ENCODE results near the gene RFT1. TPM values are rescaled to one million over a fixed set of nuclear protein-coding genes. Genes with fewer than 3 reads are reported as not detected.

The RFT1 gene
- total and polyA plus RNA-seq, 9 donors: 8.3 to 23.6 (median 17.8) TPM

DNA sequence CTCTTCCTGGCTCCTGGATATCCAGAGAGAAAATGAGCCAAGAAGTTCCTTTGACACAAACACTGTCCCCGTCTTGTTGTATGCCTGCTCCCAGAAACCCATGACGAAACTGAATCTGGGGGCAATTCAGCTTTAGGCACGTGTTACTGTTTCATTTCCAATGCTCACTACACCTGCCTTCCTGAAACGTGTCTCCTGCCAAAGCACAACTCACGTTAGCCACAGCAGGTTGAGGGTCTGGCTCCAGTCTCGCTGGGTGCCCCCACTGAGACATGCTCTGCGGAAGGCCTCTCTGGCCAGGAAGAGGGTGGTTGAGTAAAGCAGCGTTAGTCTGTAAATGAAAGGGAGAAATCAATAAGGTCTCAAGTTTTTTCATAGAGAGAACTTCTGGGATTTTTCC lies 6.7 kb downstream of the RFT1 start:
- TF ChIP-seq, protein P1, sequence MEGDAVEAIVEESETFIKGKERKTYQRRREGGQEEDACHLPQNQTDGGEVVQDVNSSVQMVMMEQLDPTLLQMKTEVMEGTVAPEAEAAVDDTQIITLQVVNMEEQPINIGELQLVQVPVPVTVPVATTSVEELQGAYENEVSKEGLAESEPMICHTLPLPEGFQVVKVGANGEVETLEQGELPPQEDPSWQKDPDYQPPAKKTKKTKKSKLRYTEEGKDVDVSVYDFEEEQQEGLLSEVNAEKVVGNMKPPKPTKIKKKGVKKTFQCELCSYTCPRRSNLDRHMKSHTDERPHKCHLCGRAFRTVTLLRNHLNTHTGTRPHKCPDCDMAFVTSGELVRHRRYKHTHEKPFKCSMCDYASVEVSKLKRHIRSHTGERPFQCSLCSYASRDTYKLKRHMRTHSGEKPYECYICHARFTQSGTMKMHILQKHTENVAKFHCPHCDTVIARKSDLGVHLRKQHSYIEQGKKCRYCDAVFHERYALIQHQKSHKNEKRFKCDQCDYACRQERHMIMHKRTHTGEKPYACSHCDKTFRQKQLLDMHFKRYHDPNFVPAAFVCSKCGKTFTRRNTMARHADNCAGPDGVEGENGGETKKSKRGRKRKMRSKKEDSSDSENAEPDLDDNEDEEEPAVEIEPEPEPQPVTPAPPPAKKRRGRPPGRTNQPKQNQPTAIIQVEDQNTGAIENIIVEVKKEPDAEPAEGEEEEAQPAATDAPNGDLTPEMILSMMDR (IDR thresholded peaks at IDR 0.05): no peak
- TF ChIP-seq EP300 (IDR thresholded peaks at IDR 0.05) (no peak), POLR2A (IDR thresholded peaks at IDR 0.05) (no peak)
- Histone ChIP-seq H3K4me1 (ENCODE audit: insufficient read depth) (no peaks in the 10 kb centered on the region), H3K4me3 (no peak overlapping the region), H3K27ac (no peak overlapping the region), H3K27me3 (no peaks in the 10 kb centered on the region), H3K9me3 (no peaks in the 10 kb centered on the region), H3K36me3 (no peaks in the 10 kb centered on the region)
- WGBS, 3 donors: 85 to 91% (median 88%) methylated on average over 8 of the region's 8 CpGs
- DNase-seq: no peak
- intact Hi-C loops (cut with DNase I): no loop called here

DNA sequence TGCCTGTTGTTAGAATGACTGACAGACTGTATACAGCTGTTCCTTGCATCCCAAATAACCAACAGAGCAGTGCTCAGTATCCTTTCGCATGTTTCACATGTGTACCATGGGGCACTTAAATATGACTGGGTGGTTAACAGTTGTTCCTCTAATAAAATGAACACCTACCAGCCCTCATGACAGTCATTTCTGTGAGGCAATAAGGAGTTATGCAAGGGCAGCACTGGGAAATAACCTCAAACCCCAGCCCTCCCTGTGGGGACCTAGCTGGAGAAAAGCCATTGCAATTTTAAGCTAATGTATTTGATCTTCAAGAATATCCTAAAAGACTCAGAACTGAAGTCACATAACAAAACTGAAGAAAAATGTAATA lies 7.3 kb downstream of the RFT1 start:
- Histone ChIP-seq H3K4me3 (no peak overlapping the region), H3K27me3 (no peaks in the 10 kb centered on the region), H3K27ac (no peak overlapping the region), H3K4me1 (ENCODE audit: insufficient read depth) (no peaks in the 10 kb centered on the region), H3K36me3 (no peaks in the 10 kb centered on the region), H3K9me3 (no peaks in the 10 kb centered on the region)
- no peak for TF ChIP-seq EP300 (IDR thresholded peaks at IDR 0.05)
- TF ChIP-seq, protein P1 (IDR thresholded peaks at IDR 0.05): no peak
- TF ChIP-seq POLR2A (IDR thresholded peaks at IDR 0.05): no peak
- 89 to 100% (median 93%) methylated on average over 1 of the region's 1 CpG for WGBS, 3 donors
- no peak for DNase-seq
- intact Hi-C loops (cut with DNase I): no loop called here

DNA sequence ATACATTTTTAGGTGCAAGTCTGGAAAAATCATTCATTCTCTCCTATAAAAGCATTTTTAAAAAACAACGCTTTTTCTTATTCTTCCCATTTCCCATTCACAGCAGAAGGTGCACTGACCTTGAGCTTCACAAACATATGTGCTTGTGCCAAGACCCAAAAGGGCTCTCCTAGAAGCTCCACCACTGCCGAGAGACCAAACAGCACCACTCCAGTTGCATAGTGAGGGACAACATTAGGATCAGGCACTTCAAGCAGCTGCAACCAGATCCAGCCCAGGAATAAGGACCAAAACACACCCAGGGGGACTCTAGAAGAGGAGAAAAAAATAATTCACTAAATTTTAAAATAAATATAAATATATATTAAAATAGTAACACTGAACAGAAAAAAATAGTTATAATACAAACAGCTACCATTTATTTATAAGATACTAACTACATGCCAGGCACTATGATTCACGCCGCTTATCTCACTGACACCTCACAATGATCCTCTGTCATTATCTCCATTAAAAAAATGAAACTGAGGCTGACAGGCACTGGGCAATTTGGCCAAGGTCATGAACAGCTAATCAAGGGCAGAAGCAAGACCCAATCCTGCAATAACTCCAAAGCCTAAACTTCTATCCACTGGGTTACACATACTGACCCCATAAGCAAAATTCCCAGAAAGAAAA lies 7.8 kb downstream of the RFT1 start:
- no peaks in the 10 kb centered on the region for H3K27me3 ChIP-seq
- DNase-seq: no peak
- TF ChIP-seq, protein P1 (IDR thresholded peaks at IDR 0.05): no peak
- no peak for TF ChIP-seq POLR2A (IDR thresholded peaks at IDR 0.05)
- TF ChIP-seq EP300 (IDR thresholded peaks at IDR 0.05): no peak
- no peak overlapping the region for H3K27ac ChIP-seq
- intact Hi-C loops (cut with DNase I): no loop called here
- no peak overlapping the region for H3K4me3 ChIP-seq
- no peaks in the 10 kb centered on the region for H3K4me1 ChIP-seq (ENCODE audit: insufficient read depth)
- H3K9me3 ChIP-seq: no peaks in the 10 kb centered on the region
- 33 to 64% (median 44%) methylated on average over 4 of the region's 4 CpGs for WGBS, 3 donors
- H3K36me3 ChIP-seq: no peaks in the 10 kb centered on the region

- 48 to 51% (median 49%) methylated on average over 5 of the region's 5 CpGs for WGBS, 3 donors
- TF ChIP-seq, protein P1 (IDR thresholded peaks at IDR 0.05): no peak
- TF ChIP-seq POLR2A (IDR thresholded peaks at IDR 0.05) (no peak), EP300 (IDR thresholded peaks at IDR 0.05) (no peak)
- intact Hi-C loops (cut with DNase I): no loop called here
These were observed 9.9 kb downstream of the RFT1 start for GRCh38 chr3:53120336-53120735.

More at GRCh38 chr3:53120336-53120735, 9.9 kb downstream of the RFT1 start:
- Histone ChIP-seq H3K36me3 (no peaks in the 10 kb centered on the region), H3K4me3 (no peak overlapping the region), H3K9me3 (no peaks in the 10 kb centered on the region), H3K4me1 (ENCODE audit: insufficient read depth) (no peaks in the 10 kb centered on the region), H3K27me3 (no peaks in the 10 kb centered on the region), H3K27ac (no peak overlapping the region)
- no peak for DNase-seq

All from ovary (tissue), 9 donors.